Stomach smooth muscle (tissue), 2 donors: ENCODE data around the gene NFKB1.

Experiments used
- H3K27ac ChIP-seq: one replicate; pipeline ENCODE4 v1.7.0; 2013; ENCODE audit warnings: mild to moderate bottlenecking, low read length, inconsistent platforms
- H3K27me3 ChIP-seq, 2 donors: one replicate each; pipeline ENCODE4 v1.7.0; 2013; ENCODE audit warnings: low read length in 2 of 2; ENCODE audit not compliant: insufficient read depth in 2 of 2, control insufficient read depth in 1 of 2
- H3K36me3 ChIP-seq, 2 donors: one replicate each; pipeline ENCODE4 v1.7.0; 2013; ENCODE audit warnings: low read length in 2 of 2; ENCODE audit not compliant: control insufficient read depth in 2 of 2, insufficient read depth in 2 of 2
- H3K4me1 ChIP-seq: one replicate; pipeline ENCODE4 v1.7.0; 2013; ENCODE audit warnings: low read length; ENCODE audit not compliant: control insufficient read depth, insufficient read depth
- H3K4me3 ChIP-seq, 2 donors: one replicate each; pipeline ENCODE4 v1.7.0; 2013; ENCODE audit warnings: low read length in 2 of 2
- H3K9ac ChIP-seq, 2 donors: one replicate each; pipeline ENCODE4 v1.7.0; 2013; ENCODE audit warnings: low read length in 2 of 2, mild to moderate bottlenecking in 1 of 2
- H3K9me3 ChIP-seq, 2 donors: one replicate each; pipeline ENCODE4 v1.7.0; 2013; ENCODE audit warnings: low read length in 2 of 2; ENCODE audit not compliant: control insufficient read depth in 2 of 2
- donor health status: healthy.
- donor health status: Pancreatic carcinoma.

The NFKB1 gene

DNA sequence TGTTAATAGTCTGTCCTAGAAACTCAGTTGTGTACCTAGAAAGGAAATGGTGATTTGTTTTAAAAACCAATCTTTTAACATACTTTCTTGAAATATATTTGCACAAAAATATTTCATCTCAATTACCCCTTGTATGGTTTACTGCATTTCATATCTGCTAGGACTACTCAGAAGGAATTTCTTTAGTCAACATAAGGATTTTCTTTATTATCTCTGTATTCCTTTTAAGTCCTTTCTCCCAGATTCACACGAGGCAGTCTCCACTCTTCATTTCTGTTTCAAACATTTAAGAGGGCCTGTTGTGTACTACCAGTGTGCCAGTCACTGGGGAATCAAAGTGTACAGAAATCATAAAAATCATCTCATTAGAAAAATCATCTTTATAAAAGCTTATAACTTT is 28.8 kb downstream of the NFKB1 start:
- no peaks in the 10 kb centered on the region for H3K4me1 ChIP-seq
- H3K36me3 ChIP-seq: peaks cover 0 to 6% of the 10 kb centered on the region in 2 donors
- H3K27me3 ChIP-seq: no peaks in the 10 kb centered on the region
- no peak overlapping the region for H3K4me3 ChIP-seq
- H3K27ac ChIP-seq: no peak overlapping the region
- H3K9ac ChIP-seq: no peak overlapping the region
- no peaks in the 10 kb centered on the region for H3K9me3 ChIP-seq

DNA sequence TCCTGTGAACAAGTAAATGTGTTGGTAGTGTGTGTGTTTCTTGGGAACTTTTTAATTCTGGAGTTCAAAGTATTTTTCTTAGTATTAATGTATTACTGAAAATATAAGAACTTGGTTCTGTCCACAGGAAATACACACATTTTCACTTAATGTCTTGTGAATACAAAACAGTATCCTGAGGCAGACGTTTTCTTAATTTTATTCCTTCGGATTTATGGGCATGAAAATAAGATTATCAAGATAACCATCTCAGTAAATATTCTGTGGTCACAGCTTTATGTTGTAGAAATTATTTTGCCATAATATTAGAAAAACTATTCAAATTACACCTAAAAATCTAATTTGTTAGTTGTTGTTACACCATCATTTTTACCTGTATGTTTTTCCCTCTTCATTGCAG is 29.8 kb downstream of the NFKB1 start:
- no peaks in the 10 kb centered on the region for H3K9me3 ChIP-seq
- no peaks in the 10 kb centered on the region for H3K27me3 ChIP-seq
- H3K36me3 ChIP-seq: peaks cover 0 to 6% of the 10 kb centered on the region in 2 donors
- no peak overlapping the region for H3K27ac ChIP-seq
- H3K4me1 ChIP-seq: no peaks in the 10 kb centered on the region
- H3K4me3 ChIP-seq: no peak overlapping the region
- H3K9ac ChIP-seq: no peak overlapping the region

DNA sequence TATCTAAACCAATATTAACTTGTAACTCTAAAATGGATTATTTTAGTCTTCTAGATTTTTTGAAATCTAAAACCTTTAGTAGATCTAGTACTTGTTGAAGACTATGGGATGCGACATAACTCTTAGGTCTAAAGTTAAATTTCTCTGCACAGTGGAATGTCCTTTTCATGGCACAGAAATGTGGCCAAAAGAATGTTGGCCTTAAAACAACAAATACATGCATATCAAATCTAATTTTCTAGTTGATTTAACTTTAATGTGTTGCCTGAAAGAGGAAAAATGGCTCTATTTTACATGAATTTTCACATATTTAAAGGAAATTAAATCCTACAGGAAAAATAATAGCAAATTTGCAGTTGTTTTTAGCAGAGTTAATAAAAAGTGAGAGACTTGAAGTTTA is 30.3 kb downstream of the NFKB1 start:
- peaks cover 0 to 6% of the 10 kb centered on the region in 2 donors for H3K36me3 ChIP-seq
- H3K9ac ChIP-seq: no peak overlapping the region
- H3K4me1 ChIP-seq: no peaks in the 10 kb centered on the region
- no peaks in the 10 kb centered on the region for H3K9me3 ChIP-seq
- H3K27me3 ChIP-seq: no peaks in the 10 kb centered on the region
- H3K4me3 ChIP-seq: no peak overlapping the region
- no peak overlapping the region for H3K27ac ChIP-seq

DNA sequence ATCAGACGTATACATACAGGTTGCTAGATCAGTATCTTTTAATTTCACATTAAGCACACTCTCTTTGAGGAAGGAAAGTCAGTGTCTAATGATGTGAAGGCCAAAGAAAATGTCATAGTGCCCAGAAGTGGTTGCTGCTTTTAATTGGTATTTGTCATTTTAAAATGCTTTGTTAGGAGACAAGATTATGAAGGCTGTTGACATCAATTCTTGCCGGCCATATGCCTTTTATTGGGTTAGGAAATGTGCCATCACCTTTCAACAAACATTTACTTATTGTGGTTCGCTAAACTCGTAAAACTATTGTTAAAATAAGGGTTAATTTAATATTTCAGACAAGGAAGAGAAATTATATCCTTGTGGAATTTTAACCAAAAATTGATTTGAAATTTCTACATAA is 32.2 kb downstream of the NFKB1 start:
- Histone ChIP-seq H3K4me3 (no peak overlapping the region), H3K9me3 (no peaks in the 10 kb centered on the region), H3K9ac (no peak overlapping the region), H3K27me3 (no peaks in the 10 kb centered on the region), H3K27ac (no peak overlapping the region), H3K4me1 (no peaks in the 10 kb centered on the region), H3K36me3 (peaks cover 0 to 6% of the 10 kb centered on the region in 2 donors)

DNA sequence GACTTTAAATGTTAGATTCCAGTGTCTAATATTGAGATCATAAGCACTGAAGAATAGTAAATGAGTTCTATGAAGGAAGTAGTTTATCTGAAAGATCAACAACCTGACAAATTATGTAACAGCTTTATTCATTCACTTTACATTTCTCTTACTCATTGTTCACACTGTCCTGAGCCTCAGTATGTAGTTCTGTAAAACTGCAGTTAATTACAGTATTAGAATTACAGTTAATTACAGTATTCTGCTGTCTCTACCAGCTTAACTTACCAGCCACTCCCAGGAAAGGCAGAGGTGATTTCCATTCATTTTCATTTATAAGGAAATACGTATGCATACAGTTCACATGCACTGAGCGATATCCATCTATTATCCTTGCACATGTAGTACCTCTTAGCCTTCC is 32.7 kb downstream of the NFKB1 start:
- peaks cover 0 to 6% of the 10 kb centered on the region in 2 donors for H3K36me3 ChIP-seq
- no peaks in the 10 kb centered on the region for H3K27me3 ChIP-seq
- H3K4me1 ChIP-seq: no peaks in the 10 kb centered on the region
- H3K9me3 ChIP-seq: no peaks in the 10 kb centered on the region
- H3K27ac ChIP-seq: no peak overlapping the region
- H3K9ac ChIP-seq: no peak overlapping the region
- H3K4me3 ChIP-seq: no peak overlapping the region

DNA sequence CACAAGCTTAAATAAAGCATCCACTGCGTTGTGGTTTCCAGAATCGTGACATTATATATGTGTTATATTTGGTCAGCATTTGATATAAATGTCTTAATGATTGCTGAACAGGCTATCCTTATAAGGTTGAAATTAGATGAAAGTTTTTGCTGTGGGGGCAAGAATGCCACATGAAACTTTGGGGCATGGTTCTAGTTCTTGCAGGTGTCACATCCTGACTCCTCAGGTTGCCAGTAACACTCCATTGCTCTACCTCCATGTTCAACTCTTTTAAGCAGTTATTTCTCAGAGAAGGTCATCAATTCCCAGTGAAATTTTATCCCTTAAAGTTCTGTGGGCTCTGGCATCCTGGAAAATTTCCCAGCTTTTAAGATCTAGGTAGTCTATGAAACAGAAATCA is 33.7 kb downstream of the NFKB1 start:
- H3K36me3 ChIP-seq: peaks cover 3 to 6% of the 10 kb centered on the region in 2 donors
- H3K27me3 ChIP-seq: no peaks in the 10 kb centered on the region
- H3K9me3 ChIP-seq: no peaks in the 10 kb centered on the region
- H3K27ac ChIP-seq: no peak overlapping the region
- H3K9ac ChIP-seq: no peak overlapping the region
- H3K4me3 ChIP-seq: no peak overlapping the region
- no peaks in the 10 kb centered on the region for H3K4me1 ChIP-seq

DNA sequence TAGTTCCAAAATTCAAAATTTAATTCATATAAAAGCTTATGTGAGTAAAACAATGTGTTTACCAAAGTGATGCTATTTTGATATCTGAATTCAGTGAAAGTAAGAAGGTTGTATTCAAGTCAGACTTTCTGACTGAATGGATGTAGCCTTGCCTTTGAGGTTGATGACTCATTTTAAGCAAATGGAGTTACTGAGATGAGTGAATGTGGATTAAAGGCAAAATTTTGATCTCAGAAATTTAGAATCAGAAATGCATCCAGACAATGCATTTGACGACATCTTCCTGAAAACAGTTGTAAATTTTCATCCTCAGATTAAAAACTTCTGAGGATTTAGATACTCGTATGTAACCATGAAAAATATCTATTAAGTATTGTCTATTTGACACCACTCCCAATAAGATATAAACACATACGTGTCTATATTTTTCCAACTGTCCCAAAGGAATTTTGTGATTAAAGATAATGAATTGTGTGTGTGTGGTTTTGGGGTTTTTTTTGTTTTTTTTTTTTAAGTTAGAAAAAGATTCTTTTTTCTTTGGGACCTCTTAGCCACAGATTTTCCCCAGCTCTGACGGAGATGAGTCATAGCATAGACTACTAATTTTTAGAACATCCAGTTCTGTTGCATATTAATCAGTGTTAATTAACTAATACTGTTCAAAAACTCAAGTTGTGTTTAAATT is 34.4 kb downstream of the NFKB1 start:
- H3K9ac ChIP-seq: no peak overlapping the region
- no peaks in the 10 kb centered on the region for H3K27me3 ChIP-seq
- no peak overlapping the region for H3K27ac ChIP-seq
- H3K9me3 ChIP-seq: no peaks in the 10 kb centered on the region
- no peaks in the 10 kb centered on the region for H3K4me1 ChIP-seq
- no peak overlapping the region for H3K4me3 ChIP-seq
- peaks cover 0 to 3% of the 10 kb centered on the region in 2 donors for H3K36me3 ChIP-seq

DNA sequence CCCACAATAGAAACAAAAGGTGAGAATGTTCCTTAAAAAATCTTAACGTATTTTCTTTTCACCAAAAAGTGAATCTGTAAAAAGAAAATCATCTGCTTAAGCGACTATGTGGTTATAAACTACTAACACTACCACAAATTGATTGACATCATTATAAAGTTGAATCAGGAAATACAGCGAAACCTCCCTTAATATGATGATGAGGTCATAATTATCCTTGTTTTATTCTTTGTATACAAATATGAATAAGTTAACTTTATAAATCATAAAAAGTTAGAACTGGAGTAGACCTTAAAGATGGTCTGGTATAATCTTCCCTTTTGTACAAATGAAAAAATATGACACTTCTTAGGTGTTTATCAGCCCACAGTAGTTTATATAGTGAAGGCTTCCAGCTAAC is 35.6 kb downstream of the NFKB1 start:
- Histone ChIP-seq H3K27ac (no peak overlapping the region), H3K27me3 (no peaks in the 10 kb centered on the region), H3K4me1 (no peaks in the 10 kb centered on the region), H3K9ac (no peak overlapping the region), H3K9me3 (no peaks in the 10 kb centered on the region), H3K36me3 (peaks cover 0 to 3% of the 10 kb centered on the region in 2 donors), H3K4me3 (no peak overlapping the region)

DNA sequence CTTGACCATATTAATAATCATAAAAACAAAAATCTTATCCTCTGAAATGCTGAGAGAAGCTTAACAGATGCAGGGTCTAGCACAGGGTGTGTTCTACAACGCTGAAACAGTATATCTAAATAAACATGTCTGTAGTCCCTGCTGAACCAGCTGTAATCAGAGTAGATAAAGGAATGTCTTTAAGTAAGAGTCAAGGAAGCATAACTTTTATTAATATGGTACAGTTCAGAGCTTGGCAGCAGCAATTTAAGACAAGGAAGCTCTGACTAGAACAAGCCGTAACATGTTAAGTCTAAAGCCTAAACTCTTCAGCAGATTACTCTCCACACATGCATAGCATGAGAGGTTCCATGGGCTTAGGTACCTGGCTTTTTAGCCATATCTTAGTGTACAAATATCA is 36.1 kb downstream of the NFKB1 start:
- Histone ChIP-seq H3K27ac (no peak overlapping the region), H3K27me3 (no peaks in the 10 kb centered on the region), H3K36me3 (peaks cover 0 to 3% of the 10 kb centered on the region in 2 donors), H3K9me3 (no peaks in the 10 kb centered on the region), H3K4me1 (no peaks in the 10 kb centered on the region), H3K9ac (no peak overlapping the region), H3K4me3 (no peak overlapping the region)

DNA sequence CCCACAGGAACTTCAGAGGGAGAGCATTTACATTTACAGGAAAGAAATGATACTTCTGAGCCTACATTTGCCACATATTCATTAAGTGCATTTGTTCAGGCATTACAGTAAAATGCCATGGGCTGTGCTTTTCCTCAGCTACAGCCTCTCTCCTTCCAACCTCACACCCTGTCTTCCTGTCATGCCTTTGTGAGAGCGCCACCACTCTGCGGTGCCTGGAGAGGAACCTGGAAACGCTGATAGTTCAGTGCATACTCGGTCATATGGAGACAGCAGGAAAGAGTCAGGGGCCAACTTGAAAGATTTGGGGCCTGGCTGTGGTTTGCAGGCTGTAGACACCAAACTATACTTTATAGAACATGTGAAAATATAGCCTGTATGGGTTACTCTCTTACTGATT is 40.5 kb downstream of the NFKB1 start:
- Histone ChIP-seq H3K36me3 (peaks cover 0 to 6% of the 10 kb centered on the region in 2 donors), H3K9me3 (no peaks in the 10 kb centered on the region), H3K27me3 (no peaks in the 10 kb centered on the region), H3K9ac (no peak overlapping the region), H3K27ac (no peak overlapping the region), H3K4me1 (no peaks in the 10 kb centered on the region), H3K4me3 (no peak overlapping the region)

DNA sequence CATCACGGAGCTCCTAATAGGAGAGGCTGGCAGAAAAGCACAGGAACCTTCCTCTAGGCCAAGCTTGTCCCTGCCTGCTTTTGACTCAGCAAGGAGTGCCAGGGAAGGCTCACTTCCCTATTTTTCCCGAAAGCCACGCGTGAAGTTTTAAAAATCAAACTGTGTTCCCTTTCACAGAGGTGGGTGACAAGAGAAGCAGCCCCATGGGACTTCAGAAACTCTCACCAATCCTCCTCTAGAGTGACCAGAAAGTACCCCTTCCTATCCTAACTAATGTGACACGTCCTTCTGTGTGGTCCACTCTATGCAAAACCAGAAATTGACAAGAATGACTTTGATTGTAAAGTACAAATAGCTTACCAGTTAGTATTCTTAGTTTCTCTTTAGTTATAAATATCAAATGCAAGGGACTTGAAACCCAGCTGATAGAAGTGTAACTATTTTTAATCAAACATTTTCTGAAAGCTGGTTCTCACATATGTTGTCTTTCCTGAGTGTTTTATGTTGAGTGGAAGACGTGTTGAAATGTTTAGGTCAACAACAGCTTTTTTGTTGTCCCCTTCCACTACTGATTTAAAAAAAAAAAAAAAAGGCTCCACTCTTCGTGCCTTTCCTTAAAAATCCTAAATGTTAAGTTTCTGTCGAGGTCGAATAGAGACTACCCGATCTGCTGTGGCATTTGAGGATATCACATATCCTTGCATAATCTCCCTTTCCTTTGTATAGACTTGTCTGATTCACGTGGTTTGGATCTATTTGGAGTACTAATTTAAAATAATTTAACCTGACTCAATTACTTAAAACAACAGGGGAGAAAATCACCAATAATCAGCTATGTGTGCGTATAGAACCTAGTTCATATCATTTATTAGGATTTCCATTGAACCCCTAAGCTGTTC is 42.1 kb downstream of the NFKB1 start:
- Histone ChIP-seq H3K9ac (no peak overlapping the region), H3K27ac (no peak overlapping the region)

More for the DNA sequence above, 42.1 kb downstream of the NFKB1 start:
- no peaks in the 10 kb centered on the region for H3K27me3 ChIP-seq
- H3K9me3 ChIP-seq: no peaks in the 10 kb centered on the region
- H3K4me1 ChIP-seq: no peaks in the 10 kb centered on the region
- H3K4me3 ChIP-seq: no peak overlapping the region
- H3K36me3 ChIP-seq: peaks cover 0 to 7% of the 10 kb centered on the region in 2 donors
